Thoracic aorta (tissue), 2 donors: ENCODE results near the gene SMOC2. TPM values are rescaled to one million over a fixed set of nuclear protein-coding genes. Genes with fewer than 3 reads are reported as not detected.
A peak's percentile ranks its signal among the peaks of the same experiment; 100 is the strongest.

Experiments used
- ATAC-seq: fragments of 150-250 bp; one replicate; pipeline ENCODE4 v1.8.0; 2017; ENCODE audit warnings: low read depth; ENCODE audit not compliant: insufficient number of reproducible peaks, low FRiP score
- DNase-seq: peaks from one replicate; pipeline ENCODE4 v3.0.0-alpha.2; 2020; ENCODE audit warnings: low spot score
- H3K27ac ChIP-seq, 2 donors: fragments of 200-600 bp; sonication (generic); 1 replicate in 1 of 2; 2 replicates in 1 of 2; pipeline ENCODE4 v1.5.1; 2016; ENCODE audit warnings: mild to moderate bottlenecking in 2 of 2, moderate library complexity in 2 of 2
- H3K27me3 ChIP-seq: fragments of 200-600 bp; sonication (generic); replicated peaks from 2 replicates; pipeline ENCODE4 v1.6.0; 2016; ENCODE audit warnings: mild to moderate bottlenecking; ENCODE audit not compliant: insufficient read depth
- H3K36me3 ChIP-seq: fragments of 200-600 bp; sonication (generic); one replicate; pipeline ENCODE4 v1.5.1; 2016
- H3K4me1 ChIP-seq, 2 donors: fragments of 200-600 bp; sonication (generic); 1 replicate in 1 of 2; 2 replicates in 1 of 2; pipeline versions ENCODE4 v1.5.1 to v1.6.0; 2016; ENCODE audit warnings: low read depth in 2 of 2, mild to moderate bottlenecking in 1 of 2; ENCODE audit not compliant: control insufficient read depth in 1 of 2
- H3K4me3 ChIP-seq: fragments of 200-600 bp; sonication (generic); 2 replicates; pipeline ENCODE4 v1.5.1; 2016; ENCODE audit warnings: mild to moderate bottlenecking
- H3K9me3 ChIP-seq: fragments of 200-600 bp; sonication (generic); 2 replicates; pipeline ENCODE4 v1.5.1; 2016
- CTCF ChIP-seq: fragments of 200-600 bp; sonication (generic); IDR thresholded peaks from one replicate; pipeline ENCODE4 v1.5.1; 2019; ENCODE audit warnings: antibody characterized with exemption
- total RNA-seq, 2 donors: library from RNA; depleted of rRNA; stranded (reverse); fragments of >200 nt; gene quantifications; one replicate each; pipeline versions ENCODE4 v1.1.0 to v1.2.3, GENCODE V29; 2016

SMOC2 gene
- total RNA-seq, 2 donors from 2014 or later = 334 to 424 TPM

DNA sequence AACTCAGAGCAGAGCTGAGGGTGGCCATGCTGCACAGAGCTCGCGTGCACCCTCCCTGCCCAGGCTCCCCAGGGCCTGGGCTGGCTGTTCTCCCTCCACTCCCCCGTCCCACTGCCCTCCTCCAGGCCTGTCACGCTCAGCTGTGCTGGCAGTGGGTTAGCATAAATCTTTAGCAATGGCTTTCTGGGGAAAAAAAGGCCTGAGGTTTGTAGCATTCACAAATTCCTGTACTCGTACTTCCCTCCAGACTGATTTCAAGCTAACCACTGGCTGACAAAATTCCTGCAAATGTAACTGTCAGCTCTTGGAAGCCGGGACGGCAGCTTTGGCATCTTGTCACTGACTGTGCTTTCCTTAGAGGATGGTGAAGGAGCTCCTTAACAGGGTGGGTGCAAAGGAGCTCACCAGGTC lies 22.3 kb upstream of the SMOC2 start:
- no peak for DNase-seq
- Histone ChIP-seq H3K27me3 (no peaks in the 10 kb centered on the region), H3K4me1 (peaks cover 11 to 47% of the 10 kb centered on the region in 2 donors), H3K27ac (no peak overlapping the region), H3K4me3 (no peak overlapping the region), H3K9me3 (no peaks in the 10 kb centered on the region), H3K36me3 (no peaks in the 10 kb centered on the region)
- ATAC-seq = no peak
- no peak for TF ChIP-seq CTCF

DNA sequence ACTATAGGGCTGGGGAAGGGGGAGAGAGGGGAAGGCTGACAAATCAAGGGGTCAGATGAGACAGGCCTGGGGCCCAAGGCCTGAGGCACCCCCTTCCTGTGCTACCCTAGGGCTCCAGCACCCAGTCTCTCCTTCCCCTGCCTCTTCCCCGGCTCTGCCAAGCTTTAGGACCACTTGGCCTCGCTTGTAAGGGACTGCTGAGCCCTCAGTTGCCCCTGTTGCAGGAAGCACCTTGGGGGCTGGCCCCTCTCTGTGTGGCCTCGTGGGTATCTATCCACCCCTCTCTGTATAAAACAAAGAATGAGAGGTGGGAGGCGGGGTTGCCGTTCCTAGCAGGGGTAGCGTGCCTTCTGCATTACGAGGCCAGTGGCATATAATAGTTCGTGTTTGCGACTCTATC lies 21.4 kb upstream of the SMOC2 start:
- Histone ChIP-seq H3K9me3 (no peaks in the 10 kb centered on the region), H3K36me3 (no peaks in the 10 kb centered on the region), H3K27me3 (no peaks in the 10 kb centered on the region), H3K4me3 (no peak overlapping the region), H3K27ac (no peak overlapping the region), H3K4me1 (peaks cover 11 to 38% of the 10 kb centered on the region in 2 donors)
- ATAC-seq (no peak), DNase-seq (no peak)
- no peak for TF ChIP-seq CTCF

- ATAC-seq = no peak
These were observed 20.9 kb upstream of the SMOC2 start for GRCh38 chr6:168420084-168420483.

DNA sequence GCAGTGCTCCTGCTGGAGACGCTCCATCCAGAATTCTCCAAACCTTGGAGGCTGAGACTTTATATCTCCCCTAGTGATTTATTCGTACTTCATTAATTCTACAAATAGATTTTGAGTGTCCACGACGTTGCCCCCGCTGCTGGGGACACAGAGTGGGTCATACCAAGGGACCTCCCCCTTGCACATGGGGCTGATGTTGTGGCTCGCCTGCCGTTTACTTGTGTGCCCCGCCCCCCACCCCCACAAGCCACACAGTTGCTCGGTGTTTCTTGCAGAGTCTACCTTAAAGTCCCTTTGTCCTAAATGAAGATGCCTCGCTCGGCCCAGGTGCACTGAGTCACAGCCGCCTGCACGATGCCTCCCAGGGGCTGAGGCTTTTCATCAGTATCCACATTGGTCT lies 20.3 kb upstream of the SMOC2 start:
- no peak overlapping the region for H3K4me3 ChIP-seq
- DNase-seq (no peak), ATAC-seq (no peak)
- no peaks in the 10 kb centered on the region for H3K9me3 ChIP-seq
- no peak for TF ChIP-seq CTCF
- no peaks in the 10 kb centered on the region for H3K27me3 ChIP-seq
- H3K27ac ChIP-seq = no peak overlapping the region
- peaks cover 8 to 27% of the 10 kb centered on the region in 2 donors for H3K4me1 ChIP-seq
- H3K36me3 ChIP-seq = no peaks in the 10 kb centered on the region

More at GRCh38 chr6:168420084-168420483, 20.9 kb upstream of the SMOC2 start:
- DNase-seq = no peak
- no peak for TF ChIP-seq CTCF
- no peaks in the 10 kb centered on the region for H3K36me3 ChIP-seq
- peaks cover 8 to 33% of the 10 kb centered on the region in 2 donors for H3K4me1 ChIP-seq
- no peaks in the 10 kb centered on the region for H3K27me3 ChIP-seq
- no peaks in the 10 kb centered on the region for H3K9me3 ChIP-seq
- H3K4me3 ChIP-seq = no peak overlapping the region
- no peak overlapping the region for H3K27ac ChIP-seq

DNA sequence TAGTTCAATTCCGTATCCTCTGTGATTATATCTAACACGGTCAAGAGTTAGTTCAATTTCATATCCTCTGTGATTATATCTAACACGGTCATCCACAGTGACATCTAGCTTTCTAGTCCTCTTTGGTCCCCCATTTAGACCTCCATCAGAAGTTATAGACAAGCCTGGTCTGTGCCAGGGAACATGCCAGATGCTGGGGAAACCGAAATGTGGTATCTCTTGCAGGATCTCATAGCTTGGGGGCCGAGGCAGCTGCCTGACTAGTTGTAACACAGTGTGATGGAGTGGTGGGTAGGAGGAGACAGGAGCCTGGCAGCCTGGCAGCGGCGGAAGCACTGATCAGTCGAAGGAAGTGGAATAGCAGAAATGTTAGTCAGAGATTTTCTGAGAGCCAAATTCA lies 13.8 kb upstream of the SMOC2 start:
- peaks cover 0 to 10% of the 10 kb centered on the region in 2 donors for H3K4me1 ChIP-seq

More for the DNA sequence above, 13.8 kb upstream of the SMOC2 start:
- Histone ChIP-seq H3K36me3 (no peaks in the 10 kb centered on the region), H3K9me3 (no peaks in the 10 kb centered on the region), H3K27ac (peak overlapping the region; percentile 39 to 56), H3K27me3 (no peaks in the 10 kb centered on the region), H3K4me3 (no peak overlapping the region)
- no peak for TF ChIP-seq CTCF
- peak; percentile 34 for ATAC-seq
- DNase-seq = no peak
